Prostate gland (tissue), 2 donors: ENCODE results near the gene ARHGEF4. TPM values are rescaled to one million over a fixed set of nuclear protein-coding genes. Genes with fewer than 3 reads are reported as not detected.

ENCODE experiments used
- DNase-seq: peaks from one replicate; pipeline ENCODE4 v3.0.0-alpha.2; 2019; ENCODE audit warnings: low spot score
- H3K27ac ChIP-seq, 2 donors: fragments of 200-600 bp; sonication (generic); 2 replicates each; pipeline ENCODE4 v1.5.1; 2017 to 2019
- H3K27me3 ChIP-seq: fragments of 200-600 bp; sonication (generic); replicated peaks from 2 replicates; pipeline ENCODE4 v1.5.1; 2019; ENCODE audit not compliant: insufficient read depth
- H3K36me3 ChIP-seq, 2 donors: fragments of 200-600 bp; sonication (generic); 1 replicate in 1 of 2; 2 replicates in 1 of 2; pipeline versions ENCODE4 v1.5.1 to v1.8.1; 2017 to 2019
- H3K4me1 ChIP-seq: fragments of 200-600 bp; sonication (generic); replicated peaks from 2 replicates; pipeline ENCODE4 v1.5.1; 2019
- H3K4me3 ChIP-seq, 2 donors: fragments of 200-600 bp; sonication (generic); 2 replicates each; pipeline ENCODE4 v1.5.1; 2017 to 2019
- H3K9me3 ChIP-seq: fragments of 200-600 bp; sonication (generic); 2 replicates; pipeline ENCODE4 v1.5.1; 2017
- CTCF ChIP-seq, 4 experiments: fragments of 200-600 bp in 2 of 4; fragments of 450-650 bp in 2 of 4; sonication (generic) in 2 of 4; IDR thresholded peaks; 1 replicate in 3 of 4; 2 replicates in 1 of 4; pipeline ENCODE4 v1.5.1; 2016 to 2019; ENCODE audit warnings: antibody characterized with exemption in 4 of 4, mild to moderate bottlenecking in 2 of 4, moderate library complexity in 2 of 4
- POLR2A ChIP-seq: fragments of 450-650 bp; IDR thresholded peaks from one replicate; pipeline ENCODE4 v1.6.1; 2016; ENCODE audit warnings: antibody characterized with exemption, mild to moderate bottlenecking
- POLR2AphosphoS5 ChIP-seq: sonication (generic); formaldehyde crosslinking; IDR thresholded peaks from one replicate; pipeline ENCODE4 v1.6.1; 2017; ENCODE audit warnings: antibody characterized with exemption
- WGBS: methylation state at CpG from one replicate; pipeline ENCODE4 v1.1.5; 2018; 5-methylcytosine and 5-hydroxymethylcytosine counted together
- intact Hi-C: fragments of 100-400 bp; cut with DNase I; formaldehyde crosslinking; loops from one replicate; pipeline ENCODE4 v1.14.2; 2022
- total RNA-seq, 2 donors: library from RNA; depleted of rRNA; stranded (reverse); fragments of >200 nt; gene quantifications; one replicate each; pipeline ENCODE4 v1.1.0, GENCODE V29; 2016

The ARHGEF4 gene
- total RNA-seq, 2 donors from 2014 or later, result 9.6 to 56.0 TPM

GRCh38 chr2:130915595-130916437 is 79.1 kb downstream of the ARHGEF4 start:
- TF ChIP-seq CTCF (IDR thresholded peaks at IDR 0.05) (no peak), POLR2AphosphoS5 (no peak), POLR2A (no peak)
- H3K4me1 ChIP-seq, result no peaks in the 10 kb centered on the region
- H3K36me3 ChIP-seq, result no peaks in the 10 kb centered on the region
- no peak for DNase-seq
- 63% methylated on average over 50 of the region's 50 CpGs for WGBS
- H3K27ac ChIP-seq, result no peak overlapping the region
- H3K27me3 ChIP-seq, result peaks cover 2% of the 10 kb centered on the region
- H3K4me3 ChIP-seq, result no peak overlapping the region
- intact Hi-C loops, result no loop called here
- H3K9me3 ChIP-seq, result no peaks in the 10 kb centered on the region

- no peak for DNase-seq
- Histone ChIP-seq H3K4me1 (no peaks in the 10 kb centered on the region), H3K9me3 (no peaks in the 10 kb centered on the region), H3K36me3 (no peaks in the 10 kb centered on the region), H3K27ac (no peak overlapping the region), H3K4me3 (no peak overlapping the region), H3K27me3 (peaks cover 2% of the 10 kb centered on the region)
- intact Hi-C loops, result no loop called here
- 45% methylated on average over 19 of the region's 19 CpGs for WGBS
- no peak for TF ChIP-seq CTCF (IDR thresholded peaks at IDR 0.05)
- TF ChIP-seq POLR2AphosphoS5, result no peak
- no peak for TF ChIP-seq POLR2A
Observed at GRCh38 chr2:130916438-130916705, 79.7 kb downstream of the ARHGEF4 start.

- Histone ChIP-seq H3K27ac (no peak overlapping the region), H3K4me1 (no peaks in the 10 kb centered on the region), H3K27me3 (peaks cover 2% of the 10 kb centered on the region), H3K36me3 (no peaks in the 10 kb centered on the region), H3K4me3 (no peak overlapping the region), H3K9me3 (no peaks in the 10 kb centered on the region)
- no peak for DNase-seq
- no peak for TF ChIP-seq CTCF (IDR thresholded peaks at IDR 0.05)
- no peak for TF ChIP-seq POLR2AphosphoS5
- no peak for TF ChIP-seq POLR2A
- 85% methylated on average over 24 of the region's 24 CpGs for WGBS
- intact Hi-C loops, result no loop called here
Observed at GRCh38 chr2:130917006-130917688, 80.4 kb downstream of the ARHGEF4 start.

GRCh38 chr2:130918393-130918792 is 81.7 kb downstream of the ARHGEF4 start:
- no peak overlapping the region for H3K27ac ChIP-seq
- intact Hi-C loops, result no loop called here
- no peak for TF ChIP-seq POLR2AphosphoS5
- TF ChIP-seq CTCF (IDR thresholded peaks at IDR 0.05), result no peak
- no peak for TF ChIP-seq POLR2A
- no peak overlapping the region for H3K4me3 ChIP-seq
- H3K9me3 ChIP-seq, result no peaks in the 10 kb centered on the region
- H3K36me3 ChIP-seq, result no peaks in the 10 kb centered on the region
- H3K4me1 ChIP-seq, result no peaks in the 10 kb centered on the region
- H3K27me3 ChIP-seq, result peaks cover 2% of the 10 kb centered on the region
- 84% methylated on average over 17 of the region's 21 CpGs for WGBS
- DNase-seq, result no peak
